Measurements from ENCODE around the gene THBS4.

The THBS4 gene

DNA sequence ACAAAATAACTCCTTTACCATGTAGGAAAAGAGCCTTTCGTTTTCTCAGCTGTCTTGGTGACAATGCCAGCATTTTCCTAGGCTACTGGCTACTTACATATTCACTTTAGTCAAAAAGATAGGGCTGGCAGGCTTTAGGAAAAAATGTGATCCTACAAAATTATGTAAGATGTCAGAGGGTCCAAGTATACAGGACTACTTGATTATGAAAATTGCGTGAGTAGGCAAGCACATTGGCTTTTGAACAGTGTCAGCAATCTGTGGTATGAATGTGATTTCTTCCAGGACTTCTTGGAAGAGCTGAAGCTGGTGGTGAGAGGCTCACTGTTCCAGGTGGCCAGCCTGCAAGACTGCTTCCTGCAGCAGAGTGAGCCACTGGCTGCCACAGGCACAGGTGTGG lies 22.8 kb downstream of the THBS4 start:
- Histone ChIP-seq H3K4me3 (ENCODE audit: low read length) (no peak overlapping the region), H3K36me3 (ENCODE audit: insufficient read depth, low read length) (no peaks in the 10 kb centered on the region), H3K27me3 (ENCODE audit: insufficient read depth, low read length) (no peaks in the 10 kb centered on the region), H2AFZ (ENCODE audit: low read depth, low read length) (no peak overlapping the region), H3K4me1 (ENCODE audit: insufficient read depth, low read length) (no peaks in the 10 kb centered on the region), H3K9me3 (ENCODE audit: low read length) (peaks cover 2% of the 10 kb centered on the region)

DNA sequence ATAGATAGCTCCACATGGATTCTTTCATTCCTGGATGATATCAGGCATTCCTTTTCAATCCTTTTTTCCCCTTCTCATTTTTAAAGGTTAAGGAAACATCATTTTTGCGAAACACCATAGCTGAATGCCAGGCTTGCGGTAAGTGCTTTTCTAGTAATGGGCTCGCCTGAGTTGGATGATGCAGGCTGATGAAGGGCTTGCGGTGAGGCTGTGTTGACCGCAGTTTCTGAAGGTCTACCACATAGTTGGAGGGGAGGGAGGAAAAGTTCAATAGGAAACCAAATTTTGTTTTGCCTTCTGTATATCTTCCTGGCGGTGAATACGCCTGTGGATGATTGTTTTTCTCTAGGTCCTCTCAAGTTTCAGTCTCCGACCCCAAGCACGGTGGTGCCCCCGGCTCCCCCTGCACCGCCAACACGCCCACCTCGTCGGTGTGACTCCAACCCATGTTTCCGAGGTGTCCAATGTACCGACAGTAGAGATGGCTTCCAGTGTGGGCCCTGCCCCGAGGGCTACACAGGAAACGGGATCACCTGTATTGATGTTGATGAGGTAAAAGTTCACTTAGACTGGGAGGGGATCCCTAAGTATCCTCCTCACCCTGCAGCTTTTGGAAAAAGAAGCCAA lies 24.3 kb downstream of the THBS4 start:
- Histone ChIP-seq H2AFZ (ENCODE audit: low read depth, low read length) (no peak overlapping the region), H3K9me3 (ENCODE audit: low read length) (peaks cover 2% of the 10 kb centered on the region), H3K36me3 (ENCODE audit: insufficient read depth, low read length) (no peaks in the 10 kb centered on the region), H3K27me3 (ENCODE audit: insufficient read depth, low read length) (no peaks in the 10 kb centered on the region), H3K4me1 (ENCODE audit: insufficient read depth, low read length) (no peaks in the 10 kb centered on the region), H3K4me3 (ENCODE audit: low read length) (no peak overlapping the region)

DNA sequence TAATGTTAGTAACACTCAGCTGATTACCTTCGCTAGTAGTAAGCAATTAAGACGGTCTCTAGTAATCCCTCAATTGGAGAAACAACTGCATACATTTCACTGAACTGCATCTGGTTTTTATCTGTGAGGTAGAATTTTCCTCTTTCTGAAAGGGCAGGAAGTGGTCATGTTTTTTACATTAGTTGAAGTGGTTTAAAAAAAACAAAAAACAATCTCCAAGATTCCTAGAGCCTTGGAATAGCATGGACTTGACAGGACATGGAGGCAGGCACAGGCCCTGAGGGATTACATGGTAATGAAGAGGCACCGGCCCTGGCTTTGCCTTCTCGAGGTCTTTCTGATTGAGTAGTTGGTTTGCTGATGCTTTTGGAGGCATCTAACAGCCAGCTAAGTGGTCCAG lies 25.8 kb downstream of the THBS4 start:
- no peak overlapping the region for H3K4me3 ChIP-seq (ENCODE audit: low read length)
- H2AFZ ChIP-seq (ENCODE audit: low read depth, low read length), result no peak overlapping the region
- peaks cover 2% of the 10 kb centered on the region for H3K9me3 ChIP-seq (ENCODE audit: low read length)
- H3K36me3 ChIP-seq (ENCODE audit: insufficient read depth, low read length), result no peaks in the 10 kb centered on the region
- H3K27me3 ChIP-seq (ENCODE audit: insufficient read depth, low read length), result no peaks in the 10 kb centered on the region
- H3K4me1 ChIP-seq (ENCODE audit: insufficient read depth, low read length), result peaks cover 7% of the 10 kb centered on the region

DNA sequence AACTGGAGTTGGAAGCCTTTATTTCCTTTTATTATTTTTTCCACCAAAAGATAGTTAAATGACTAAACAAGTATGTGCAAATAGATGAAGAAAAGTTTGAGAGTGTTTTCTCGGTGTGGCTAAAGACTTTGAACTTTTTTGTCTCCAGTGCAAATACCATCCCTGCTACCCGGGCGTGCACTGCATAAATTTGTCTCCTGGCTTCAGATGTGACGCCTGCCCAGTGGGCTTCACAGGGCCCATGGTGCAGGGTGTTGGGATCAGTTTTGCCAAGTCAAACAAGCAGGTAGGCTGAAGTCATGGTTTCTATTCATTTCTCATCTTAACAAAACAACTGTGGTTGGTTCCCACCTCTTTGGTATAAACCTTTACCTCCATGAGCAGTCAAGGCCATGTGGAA lies 26.4 kb downstream of the THBS4 start:
- Histone ChIP-seq H3K9me3 (ENCODE audit: low read length) (peaks cover 2% of the 10 kb centered on the region), H3K4me3 (ENCODE audit: low read length) (no peak overlapping the region), H2AFZ (ENCODE audit: low read depth, low read length) (no peak overlapping the region), H3K36me3 (ENCODE audit: insufficient read depth, low read length) (no peaks in the 10 kb centered on the region), H3K4me1 (ENCODE audit: insufficient read depth, low read length) (peaks cover 7% of the 10 kb centered on the region), H3K27me3 (ENCODE audit: insufficient read depth, low read length) (no peaks in the 10 kb centered on the region)

DNA sequence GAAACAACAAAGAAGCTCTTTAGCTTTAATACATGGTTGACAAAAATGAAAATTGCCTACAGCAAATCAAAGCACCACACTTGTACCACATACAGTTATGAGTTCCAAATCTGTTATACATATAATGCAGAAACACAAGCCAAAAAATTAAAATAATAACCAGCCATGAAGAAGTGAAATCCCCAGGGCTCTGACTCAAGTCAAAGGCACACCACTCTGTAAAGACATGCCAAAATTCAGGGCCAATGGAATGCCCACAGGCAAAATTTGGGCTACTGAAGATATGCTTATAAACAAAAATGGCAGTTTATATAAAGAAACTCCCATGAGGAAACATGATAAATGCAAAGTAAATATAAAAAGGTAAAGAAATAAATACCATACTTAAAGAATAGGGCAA lies 29.0 kb downstream of the THBS4 start:
- H3K4me3 ChIP-seq (ENCODE audit: low read length), result no peak overlapping the region
- no peak overlapping the region for H2AFZ ChIP-seq (ENCODE audit: low read depth, low read length)
- H3K36me3 ChIP-seq (ENCODE audit: insufficient read depth, low read length), result no peaks in the 10 kb centered on the region
- peaks cover 17% of the 10 kb centered on the region for H3K4me1 ChIP-seq (ENCODE audit: insufficient read depth, low read length)
- H3K27me3 ChIP-seq (ENCODE audit: insufficient read depth, low read length), result no peaks in the 10 kb centered on the region
- H3K9me3 ChIP-seq (ENCODE audit: low read length), result peaks cover 2% of the 10 kb centered on the region

DNA sequence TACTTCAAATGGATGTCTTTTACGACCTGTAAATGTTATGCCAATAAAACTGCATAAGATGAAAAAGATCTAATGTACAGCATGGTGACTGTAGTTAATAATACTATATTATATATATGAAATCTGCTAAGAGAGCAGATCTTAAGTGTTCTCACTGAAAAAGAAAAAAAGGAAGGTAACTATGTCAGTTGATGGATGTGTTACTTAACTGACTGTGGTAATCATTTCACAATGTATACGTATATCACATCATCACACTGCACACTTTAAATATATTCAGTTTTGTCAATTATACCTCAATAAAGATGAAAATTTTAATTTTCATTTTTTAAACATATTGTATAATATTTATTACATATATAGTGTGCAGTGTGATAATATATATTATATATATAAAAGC lies 31.9 kb downstream of the THBS4 start:
- H3K36me3 ChIP-seq (ENCODE audit: insufficient read depth, low read length), result peaks cover 2% of the 10 kb centered on the region

DNA sequence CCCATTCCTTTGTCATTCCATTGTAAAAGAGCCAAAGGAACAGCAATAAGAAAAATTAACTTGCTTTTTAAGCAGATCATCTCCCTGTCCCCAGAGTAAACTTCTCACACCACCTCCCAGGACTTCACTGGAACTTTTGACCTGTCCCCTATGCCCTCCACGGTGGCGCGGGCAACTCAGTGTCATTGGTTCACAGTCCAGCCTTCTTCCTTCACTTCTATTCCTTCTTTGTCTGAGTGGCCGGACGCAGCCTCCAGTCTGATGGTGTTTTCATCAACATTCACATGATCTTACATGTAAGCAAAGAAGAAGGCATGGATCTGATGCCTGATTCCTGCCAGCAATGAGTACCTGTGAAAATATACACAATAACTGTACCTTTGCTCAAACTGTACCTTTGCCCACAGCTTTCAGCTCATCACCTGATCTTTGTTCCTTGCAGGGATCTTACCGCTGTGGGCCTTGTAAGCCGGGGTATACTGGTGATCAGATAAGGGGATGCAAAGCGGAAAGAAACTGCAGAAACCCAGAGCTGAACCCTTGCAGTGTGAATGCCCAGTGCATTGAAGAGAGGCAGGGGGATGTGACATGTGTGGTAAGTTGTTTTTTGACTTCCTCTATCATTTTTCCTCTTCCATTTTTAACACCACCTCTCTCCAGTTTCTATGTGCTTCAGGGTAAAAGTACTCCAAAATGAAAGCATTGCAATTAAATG lies 32.5 kb downstream of the THBS4 start:
- Histone ChIP-seq H2AFZ (ENCODE audit: low read depth, low read length) (no peak overlapping the region), H3K9me3 (ENCODE audit: low read length) (no peaks in the 10 kb centered on the region), H3K27me3 (ENCODE audit: insufficient read depth, low read length) (no peaks in the 10 kb centered on the region), H3K4me1 (ENCODE audit: insufficient read depth, low read length) (peaks cover 33% of the 10 kb centered on the region), H3K4me3 (ENCODE audit: low read length) (no peak overlapping the region), H3K36me3 (ENCODE audit: insufficient read depth, low read length) (peaks cover 2% of the 10 kb centered on the region)

More for the DNA sequence above, 31.9 kb downstream of the THBS4 start:
- Histone ChIP-seq H3K27me3 (ENCODE audit: insufficient read depth, low read length) (no peaks in the 10 kb centered on the region), H3K4me3 (ENCODE audit: low read length) (no peak overlapping the region), H2AFZ (ENCODE audit: low read depth, low read length) (no peak overlapping the region), H3K4me1 (ENCODE audit: insufficient read depth, low read length) (peaks cover 33% of the 10 kb centered on the region), H3K9me3 (ENCODE audit: low read length) (no peaks in the 10 kb centered on the region)

DNA sequence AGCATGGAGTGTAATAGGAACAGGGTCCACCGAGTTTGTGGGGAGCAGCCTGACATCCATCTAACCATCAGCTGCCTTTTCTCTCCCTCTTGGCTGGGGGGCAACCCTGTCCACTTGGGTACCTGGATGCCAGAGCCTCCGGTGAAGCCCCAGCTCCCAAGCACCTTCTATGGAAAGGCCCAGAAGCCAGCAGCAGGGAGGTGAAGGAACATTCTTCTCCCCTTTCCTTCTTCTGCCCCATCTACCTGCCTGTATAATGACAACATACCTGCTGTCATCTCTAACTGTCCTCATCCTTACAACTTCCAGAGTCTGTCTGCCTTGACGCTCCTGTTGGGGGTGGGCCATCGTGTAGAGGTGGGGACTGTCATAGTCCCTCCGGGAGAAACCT lies 33.1 kb downstream of the THBS4 start:
- H3K4me3 ChIP-seq (ENCODE audit: low read length), result no peak overlapping the region
- H2AFZ ChIP-seq (ENCODE audit: low read depth, low read length), result no peak overlapping the region
- H3K4me1 ChIP-seq (ENCODE audit: insufficient read depth, low read length), result peaks cover 33% of the 10 kb centered on the region
- H3K36me3 ChIP-seq (ENCODE audit: insufficient read depth, low read length), result peaks cover 4% of the 10 kb centered on the region
- no peaks in the 10 kb centered on the region for H3K27me3 ChIP-seq (ENCODE audit: insufficient read depth, low read length)
- H3K9me3 ChIP-seq (ENCODE audit: low read length), result no peaks in the 10 kb centered on the region

DNA sequence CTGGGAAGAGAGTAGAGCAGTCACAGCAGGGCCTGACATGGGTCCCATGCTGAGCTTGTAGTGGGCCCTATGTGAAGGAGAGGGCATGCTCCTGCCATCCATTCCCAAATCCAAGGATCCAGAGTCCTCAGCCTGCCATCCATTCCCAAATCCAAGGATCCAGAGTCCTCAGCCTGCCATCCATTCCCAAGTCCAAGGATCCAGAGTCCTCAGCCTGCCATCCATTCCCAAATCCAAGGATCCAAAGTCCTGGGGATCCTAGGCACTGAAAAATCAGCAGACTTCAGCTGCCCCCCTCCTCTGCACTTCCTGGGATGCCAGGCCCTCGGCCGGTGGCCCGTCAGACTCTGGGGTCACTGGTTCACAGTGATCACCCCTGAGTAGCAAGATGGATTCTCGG lies 33.6 kb downstream of the THBS4 start:
- Histone ChIP-seq H2AFZ (ENCODE audit: low read depth, low read length) (no peak overlapping the region), H3K9me3 (ENCODE audit: low read length) (no peaks in the 10 kb centered on the region), H3K4me1 (ENCODE audit: insufficient read depth, low read length) (peaks cover 33% of the 10 kb centered on the region), H3K36me3 (ENCODE audit: insufficient read depth, low read length) (peaks cover 4% of the 10 kb centered on the region), H3K4me3 (ENCODE audit: low read length) (no peak overlapping the region), H3K27me3 (ENCODE audit: insufficient read depth, low read length) (no peaks in the 10 kb centered on the region)

DNA sequence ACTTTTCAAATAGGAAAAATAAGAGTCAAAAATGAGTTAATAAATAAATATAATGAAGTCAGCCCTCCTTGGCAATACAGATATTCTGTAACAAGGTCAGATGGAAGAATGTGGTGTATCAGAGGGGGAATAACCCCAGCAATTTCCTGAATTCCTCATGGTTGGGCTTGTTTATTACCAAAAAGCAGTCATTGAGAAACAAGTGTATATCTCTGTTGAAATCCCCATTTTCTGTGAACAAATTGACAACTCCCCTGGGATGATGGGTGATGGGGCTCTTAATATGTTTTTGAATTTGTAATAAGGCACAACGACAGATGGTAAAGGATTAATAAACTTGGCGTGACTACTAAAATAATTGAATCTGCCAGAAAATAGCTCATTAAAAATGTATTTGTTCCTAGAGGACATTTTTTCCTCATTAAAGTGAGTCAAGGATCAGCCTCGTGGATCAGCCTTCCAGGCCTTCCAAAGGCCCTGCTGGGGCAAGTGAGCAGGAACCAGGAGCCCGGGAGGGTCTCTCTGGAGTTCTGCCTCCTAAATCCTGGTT lies 34.2 kb downstream of the THBS4 start:
- Histone ChIP-seq H2AFZ (ENCODE audit: low read depth, low read length) (no peak overlapping the region), H3K27me3 (ENCODE audit: insufficient read depth, low read length) (no peaks in the 10 kb centered on the region), H3K4me3 (ENCODE audit: low read length) (no peak overlapping the region), H3K36me3 (ENCODE audit: insufficient read depth, low read length) (peaks cover 4% of the 10 kb centered on the region), H3K9me3 (ENCODE audit: low read length) (no peaks in the 10 kb centered on the region), H3K4me1 (ENCODE audit: insufficient read depth, low read length) (peaks cover 33% of the 10 kb centered on the region)

DNA sequence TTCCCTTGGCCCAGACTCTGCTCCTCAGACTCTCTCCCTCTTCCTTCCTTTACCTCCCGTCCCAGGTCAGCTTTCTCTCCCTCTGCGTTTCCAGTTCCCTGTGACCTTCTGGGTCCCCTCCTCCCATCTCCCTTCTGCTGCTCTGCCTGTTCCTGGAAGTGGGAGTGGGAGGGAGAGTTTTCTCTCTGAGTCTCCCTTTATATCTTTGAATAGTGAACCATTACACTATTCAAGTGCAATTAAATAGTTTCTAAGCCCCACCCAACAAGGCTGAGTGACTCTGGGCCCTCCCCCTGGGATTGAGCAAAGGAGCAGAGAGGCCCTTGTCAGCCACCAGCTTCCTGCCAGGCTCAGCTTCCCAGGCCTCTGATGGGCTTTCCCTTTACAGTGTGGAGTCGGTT lies 34.8 kb downstream of the THBS4 start:
- Histone ChIP-seq H3K9me3 (ENCODE audit: low read length) (no peaks in the 10 kb centered on the region), H3K27me3 (ENCODE audit: insufficient read depth, low read length) (no peaks in the 10 kb centered on the region), H2AFZ (ENCODE audit: low read depth, low read length) (peak overlapping the region; percentile 14), H3K36me3 (ENCODE audit: insufficient read depth, low read length) (peaks cover 4% of the 10 kb centered on the region), H3K4me1 (ENCODE audit: insufficient read depth, low read length) (peaks cover 29% of the 10 kb centered on the region), H3K4me3 (ENCODE audit: low read length) (no peak overlapping the region)

DNA sequence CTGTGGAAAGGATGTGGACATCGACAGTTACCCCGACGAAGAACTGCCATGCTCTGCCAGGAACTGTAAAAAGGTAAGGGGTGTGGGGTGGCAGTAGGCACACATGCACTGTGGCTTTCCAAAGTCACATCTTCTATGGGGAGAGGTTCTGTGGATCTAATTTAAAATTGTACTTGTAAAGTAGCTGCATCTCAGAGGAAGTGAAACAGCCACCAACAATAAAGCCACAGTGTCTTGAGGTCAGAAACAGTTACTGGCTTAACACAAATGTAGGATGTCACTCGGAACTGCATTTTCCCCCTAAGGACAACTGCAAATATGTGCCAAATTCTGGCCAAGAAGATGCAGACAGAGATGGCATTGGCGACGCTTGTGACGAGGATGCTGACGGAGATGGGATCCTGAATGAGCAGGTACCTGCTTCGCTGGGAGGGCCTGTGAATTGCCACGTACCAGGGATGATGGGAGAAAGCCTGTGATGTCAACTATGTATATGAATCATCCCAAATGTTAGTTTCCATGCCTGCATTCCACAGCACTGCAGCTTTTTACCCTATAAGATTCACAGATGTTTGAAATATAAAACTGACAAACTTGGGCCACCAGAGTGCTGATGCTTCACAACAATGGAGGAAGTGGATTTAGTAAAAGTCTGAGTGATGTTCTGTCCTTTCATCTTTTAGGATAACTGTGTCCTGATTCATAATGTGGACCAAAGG lies 35.3 kb downstream of the THBS4 start:
- Histone ChIP-seq H3K4me1 (ENCODE audit: insufficient read depth, low read length) (peaks cover 26% of the 10 kb centered on the region), H3K4me3 (ENCODE audit: low read length) (no peak overlapping the region), H3K36me3 (ENCODE audit: insufficient read depth, low read length) (peaks cover 7% of the 10 kb centered on the region), H3K9me3 (ENCODE audit: low read length) (no peaks in the 10 kb centered on the region), H2AFZ (ENCODE audit: low read depth, low read length) (peak overlapping the region; percentile 14), H3K27me3 (ENCODE audit: insufficient read depth, low read length) (no peaks in the 10 kb centered on the region)

DNA sequence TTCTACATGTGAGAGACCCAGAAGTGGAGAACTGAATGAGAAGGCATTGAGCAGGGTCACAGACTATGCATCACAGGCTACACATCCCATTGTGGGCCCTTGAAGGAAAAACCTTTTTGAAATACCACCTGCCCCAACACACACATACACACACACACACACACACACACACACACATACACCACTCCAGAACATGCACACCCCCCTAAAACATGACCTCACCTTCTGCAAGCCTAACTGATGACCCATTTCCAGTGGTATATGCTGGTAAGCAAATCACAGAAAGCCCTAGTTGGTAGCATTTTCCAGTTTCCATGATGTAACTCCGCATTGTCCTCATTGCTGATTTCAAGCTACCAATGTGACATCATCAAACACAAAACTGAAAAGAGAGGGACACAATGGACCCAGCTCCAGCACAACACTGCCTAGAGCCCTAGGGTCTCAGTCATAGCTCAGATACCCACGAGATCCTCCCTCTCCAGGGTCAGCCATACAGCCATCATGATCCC lies 36.4 kb downstream of the THBS4 start:
- Histone ChIP-seq H3K9me3 (ENCODE audit: low read length) (no peaks in the 10 kb centered on the region), H3K4me3 (ENCODE audit: low read length) (no peak overlapping the region), H3K36me3 (ENCODE audit: insufficient read depth, low read length) (peaks cover 9% of the 10 kb centered on the region), H3K4me1 (ENCODE audit: insufficient read depth, low read length) (peaks cover 26% of the 10 kb centered on the region), H3K27me3 (ENCODE audit: insufficient read depth, low read length) (no peaks in the 10 kb centered on the region), H2AFZ (ENCODE audit: low read depth, low read length) (no peak overlapping the region)

All from neuron (in vitro differentiated cells).